Caco-2 (cell line): ENCODE results near the gene ETFA. TPM values are rescaled to one million over a fixed set of nuclear protein-coding genes. Genes with fewer than 3 reads are reported as not detected.
"Not testable (repeated sequence)": the region's sequence is repeated elsewhere in the genome, so short reads cannot be mapped to it uniquely, and the experiment has no call there.

Experiments used
- BruUV-seq: library from RNA; stranded (reverse); fragments of 400-500 nt; replicated peaks from 2 replicates; lab custom pipeline; 2021; lab: Mats Ljungman, UMichigan
- CTCF ChIA-PET: fragments of 300-600 bp; sonication (Branson Sonifier 250); formaldehyde crosslinking; loops from one replicate; lab custom pipeline; 2022; ENCODE audit warnings: antibody characterized with exemption; lab: Charles Lee
- POLR2A ChIA-PET: fragments of 300-600 bp; sonication (Branson Sonifier 250); formaldehyde crosslinking; loops from one replicate; lab custom pipeline; 2022; ENCODE audit warnings: antibody characterized with exemption; lab: Charles Lee
- DNase-seq, 2 experiments: peaks; one replicate each; pipeline versions ENCODE4 v3.0.0 to v3.0.0-alpha.2; 2020 to 2022
- H3K27me3 ChIP-seq: replicated peaks from 2 replicates; pipeline ENCODE4 v1.6.0; 2011; ENCODE audit warnings: low read length; ENCODE audit not compliant: control insufficient read depth, insufficient read depth
- H3K36me3 ChIP-seq: 2 replicates; pipeline ENCODE4 v1.5.1; 2011; ENCODE audit warnings: low read length; ENCODE audit not compliant: control insufficient read depth, insufficient read depth
- H3K4me1 ChIP-seq: fragments of 250-450 bp; sonication (Bioruptor Pico); 2 replicates; pipeline ENCODE4 v1.5.1; 2020; ENCODE audit warnings: mild to moderate bottlenecking
- H3K4me3 ChIP-seq: 2 replicates; pipeline ENCODE4 v1.5.1; 2011; ENCODE audit warnings: low read depth, mild to moderate bottlenecking, control low read depth, low read length
- H3K9me3 ChIP-seq: fragments of 250-450 bp; sonication (Bioruptor Pico); 2 replicates; pipeline ENCODE4 v1.5.1; 2020; ENCODE audit warnings: mild to moderate bottlenecking, moderate library complexity
- H3K27ac Mint-ChIP-seq: one replicate; pipeline ENCODE4 v1.8.0; 2022; ENCODE audit warnings: mixed read lengths; ENCODE audit not compliant: unreplicated experiment
- H3K27me3 Mint-ChIP-seq: one replicate; pipeline ENCODE4 v1.8.0; 2022; ENCODE audit warnings: mixed read lengths; ENCODE audit not compliant: insufficient read depth, unreplicated experiment
- H3K36me3 Mint-ChIP-seq: one replicate; pipeline ENCODE4 v1.8.0; 2022; ENCODE audit warnings: mild to moderate bottlenecking, mixed read lengths; ENCODE audit not compliant: insufficient read depth, unreplicated experiment
- H3K4me1 Mint-ChIP-seq: one replicate; pipeline ENCODE4 v1.8.0; 2022; ENCODE audit warnings: low read depth, mixed read lengths; ENCODE audit not compliant: unreplicated experiment
- H3K4me3 Mint-ChIP-seq: one replicate; pipeline ENCODE4 v1.8.0; 2022; ENCODE audit warnings: mild to moderate bottlenecking, moderate library complexity, mixed read lengths; ENCODE audit not compliant: unreplicated experiment
- H3K9me3 Mint-ChIP-seq: one replicate; pipeline ENCODE4 v1.8.0; 2022; ENCODE audit warnings: mixed read lengths; ENCODE audit not compliant: unreplicated experiment
- intact Hi-C: fragments of 100-400 bp; cut with micrococcal nuclease; formaldehyde crosslinking; loops from one replicate; pipeline ENCODE4 v1.10.0; 2022; ENCODE audit not compliant: unreplicated experiment
- total RNA-seq: library from RNA; stranded (reverse); gene quantifications from 2 replicates; pipeline ENCODE4 v1.2.3, GENCODE V29; 2022
- TF ChIP-seq, protein P1 (sequence below), 2 experiments: fragments of 200-600 bp in 1 of 2; IDR thresholded peaks; 1 replicate in 1 of 2; 2 replicates in 1 of 2; pipeline versions ENCODE4 v1.5.1 to v1.8.0; 2011 to 2022; ENCODE audit warnings: antibody characterized with exemption in 1 of 2, control low read depth in 1 of 2, inconsistent platforms in 1 of 2, low read depth in 1 of 2, low read length in 1 of 2, mild to moderate bottlenecking in 1 of 2, moderate library complexity in 1 of 2; ENCODE audit not compliant: insufficient read depth in 1 of 2, severe bottlenecking in 1 of 2, unreplicated experiment in 1 of 2

ETFA gene
- total RNA-seq, 1 experiment from 2014 or later = 260 TPM

DNA sequence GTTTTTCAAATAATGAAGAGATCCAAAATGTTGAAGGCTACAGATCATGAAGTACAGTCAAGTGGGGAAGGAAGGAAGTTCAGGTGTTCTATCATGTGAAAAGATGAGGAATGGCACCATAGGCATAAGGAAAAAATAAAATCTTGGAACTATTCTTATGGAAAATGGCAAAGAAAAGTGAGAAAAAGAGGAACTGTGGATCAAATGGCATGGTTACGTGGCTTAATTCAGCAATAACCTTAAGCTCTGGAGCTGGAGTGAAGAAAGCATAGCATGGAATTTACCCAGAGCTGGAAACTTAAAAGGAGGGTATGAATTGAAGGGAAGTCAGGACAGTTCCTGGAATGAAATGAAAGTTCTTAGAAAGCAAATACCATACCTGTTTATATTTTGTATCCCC lies 14.4 kb downstream of the ETFA start:
- ChIA-PET POLR2A (no interaction called here), CTCF (no interaction called here)
- Histone ChIP-seq H3K4me1 (0 out of 2 replicates have a peak, but pooled peaks cover 7% of the 10 kb centered on the region), H3K36me3 (no peaks in the 10 kb centered on the region), H3K27me3 (no peaks in the 10 kb centered on the region), H3K4me3 (no peak overlapping the region), H3K9me3 (no peaks in the 10 kb centered on the region)
- H3K27ac Mint-ChIP-seq = no peak overlapping the region
- H3K4me3 Mint-ChIP-seq = no peak overlapping the region
- no TSS peak for BruUV-seq
- H3K27me3 Mint-ChIP-seq = no peaks in the 10 kb centered on the region
- H3K36me3 Mint-ChIP-seq = peaks cover 5% of the 10 kb centered on the region
- intact Hi-C loops = no loop called here
- DNase-seq = no peak
- H3K4me1 Mint-ChIP-seq = peaks cover 6% of the 10 kb centered on the region
- no peaks in the 10 kb centered on the region for H3K9me3 Mint-ChIP-seq
- TF ChIP-seq, protein P1, sequence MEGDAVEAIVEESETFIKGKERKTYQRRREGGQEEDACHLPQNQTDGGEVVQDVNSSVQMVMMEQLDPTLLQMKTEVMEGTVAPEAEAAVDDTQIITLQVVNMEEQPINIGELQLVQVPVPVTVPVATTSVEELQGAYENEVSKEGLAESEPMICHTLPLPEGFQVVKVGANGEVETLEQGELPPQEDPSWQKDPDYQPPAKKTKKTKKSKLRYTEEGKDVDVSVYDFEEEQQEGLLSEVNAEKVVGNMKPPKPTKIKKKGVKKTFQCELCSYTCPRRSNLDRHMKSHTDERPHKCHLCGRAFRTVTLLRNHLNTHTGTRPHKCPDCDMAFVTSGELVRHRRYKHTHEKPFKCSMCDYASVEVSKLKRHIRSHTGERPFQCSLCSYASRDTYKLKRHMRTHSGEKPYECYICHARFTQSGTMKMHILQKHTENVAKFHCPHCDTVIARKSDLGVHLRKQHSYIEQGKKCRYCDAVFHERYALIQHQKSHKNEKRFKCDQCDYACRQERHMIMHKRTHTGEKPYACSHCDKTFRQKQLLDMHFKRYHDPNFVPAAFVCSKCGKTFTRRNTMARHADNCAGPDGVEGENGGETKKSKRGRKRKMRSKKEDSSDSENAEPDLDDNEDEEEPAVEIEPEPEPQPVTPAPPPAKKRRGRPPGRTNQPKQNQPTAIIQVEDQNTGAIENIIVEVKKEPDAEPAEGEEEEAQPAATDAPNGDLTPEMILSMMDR (IDR thresholded peaks at IDR 0.05; ENCODE audit: insufficient read depth in 1 of 2, low read depth in 1 of 2, low read length in 1 of 2, severe bottlenecking in 1 of 2, unreplicated experiment in 1 of 2) = no peak

- DNase-seq, H3K4me1 Mint-ChIP-seq, H3K27me3 Mint-ChIP-seq, H3K4me3 Mint-ChIP-seq, H3K9me3 ChIP-seq, intact Hi-C loops, H3K4me1 ChIP-seq, CTCF ChIA-PET, BruUV-seq, H3K36me3 ChIP-seq, H3K27ac Mint-ChIP-seq, H3K27me3 ChIP-seq, H3K9me3 Mint-ChIP-seq, H3K4me3 ChIP-seq, POLR2A ChIA-PET: not testable (repeated sequence)
- peaks cover 25% of the 10 kb centered on the region for H3K36me3 Mint-ChIP-seq
Measured at GRCh38 chr15:76294463-76294862, 16.8 kb downstream of the ETFA start.

- BruUV-seq = no TSS peak
- intact Hi-C loops = no loop called here
- ChIA-PET POLR2A (no interaction called here), CTCF (no interaction called here)
- TF ChIP-seq, protein P1 (IDR thresholded peaks at IDR 0.05; ENCODE audit: insufficient read depth in 1 of 2, low read depth in 1 of 2, low read length in 1 of 2, severe bottlenecking in 1 of 2, unreplicated experiment in 1 of 2) = no peak
- no peaks in the 10 kb centered on the region for H3K4me1 ChIP-seq
- DNase-seq = no peak
- no peaks in the 10 kb centered on the region for H3K27me3 ChIP-seq
- no peaks in the 10 kb centered on the region for H3K27me3 Mint-ChIP-seq
- H3K36me3 Mint-ChIP-seq = peaks cover 26% of the 10 kb centered on the region
- H3K27ac Mint-ChIP-seq = no peak overlapping the region
- no peak overlapping the region for H3K4me3 ChIP-seq
- no peaks in the 10 kb centered on the region for H3K9me3 ChIP-seq
- no peaks in the 10 kb centered on the region for H3K36me3 ChIP-seq
- no peaks in the 10 kb centered on the region for H3K9me3 Mint-ChIP-seq
- no peak overlapping the region for H3K4me3 Mint-ChIP-seq
- H3K4me1 Mint-ChIP-seq = peaks cover 6% of the 10 kb centered on the region
Measured at GRCh38 chr15:76293361-76293760, 17.9 kb downstream of the ETFA start.

DNA sequence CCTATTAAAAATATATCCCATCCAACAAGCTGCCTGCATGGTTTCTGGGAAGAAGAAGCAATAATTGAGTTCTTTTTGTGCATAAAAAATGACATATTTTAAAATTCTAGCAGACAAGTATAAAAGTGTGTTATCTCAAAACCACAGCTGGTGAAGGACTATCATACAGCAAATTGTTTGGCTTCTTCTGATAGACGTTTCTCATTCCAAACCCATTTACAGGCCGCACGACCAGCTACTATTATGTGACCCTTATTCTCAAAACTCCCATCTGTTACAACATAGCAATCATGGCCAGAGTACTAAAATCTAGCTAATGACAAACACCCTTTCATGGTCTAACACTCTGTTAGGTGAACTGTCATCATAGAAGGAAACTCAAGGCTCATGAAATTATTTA lies 21.7 kb downstream of the ETFA start:
- no peak overlapping the region for H3K4me3 Mint-ChIP-seq
- no peaks in the 10 kb centered on the region for H3K4me1 ChIP-seq
- H3K9me3 ChIP-seq = no peaks in the 10 kb centered on the region
- no peaks in the 10 kb centered on the region for H3K4me1 Mint-ChIP-seq
- POLR2A ChIA-PET = no interaction called here
- H3K36me3 ChIP-seq = no peaks in the 10 kb centered on the region
- no peak overlapping the region for H3K27ac Mint-ChIP-seq
- no peak for DNase-seq
- no peak overlapping the region for H3K4me3 ChIP-seq
- peaks cover 42% of the 10 kb centered on the region for H3K36me3 Mint-ChIP-seq
- TF ChIP-seq, protein P1 (IDR thresholded peaks at IDR 0.05; ENCODE audit: insufficient read depth in 1 of 2, low read depth in 1 of 2, low read length in 1 of 2, severe bottlenecking in 1 of 2, unreplicated experiment in 1 of 2) = no peak
- no peaks in the 10 kb centered on the region for H3K27me3 Mint-ChIP-seq
- no TSS peak for BruUV-seq
- CTCF ChIA-PET = interaction anchor here (0.6 kb wide), 1 partner anchor 67 kb away, joined by 4 read pairs; no protein-coding TSS in a partner anchor
- H3K27me3 ChIP-seq = no peaks in the 10 kb centered on the region
- intact Hi-C loops = loop anchor here (5.0 kb wide), 1 partner anchor 52 kb away; no protein-coding TSS in a partner anchor
- no peaks in the 10 kb centered on the region for H3K9me3 Mint-ChIP-seq
